H9 (cell line): ENCODE results near the gene HDC. TPM values are rescaled to one million over a fixed set of nuclear protein-coding genes. Genes with fewer than 3 reads are reported as not detected.

ENCODE experiments used
- DNase-seq: peaks from one replicate; pipeline ENCODE4 v3.0.0-alpha.2; 2017
- H2AFZ ChIP-seq: one replicate; pipeline ENCODE4 v1.6.1; 2013; ENCODE audit warnings: mild to moderate bottlenecking, low read length, control low read depth, moderate library complexity
- H2AK5ac ChIP-seq: 2 replicates; pipeline ENCODE4 v1.6.1; 2013; ENCODE audit warnings: low read length, control low read depth, mixed read lengths; ENCODE audit not compliant: insufficient read length
- H2BK120ac ChIP-seq: one replicate; pipeline ENCODE4 v1.6.1; 2013; ENCODE audit warnings: low read depth, mild to moderate bottlenecking, low read length, control low read depth, inconsistent platforms; ENCODE audit not compliant: poor library complexity, severe bottlenecking
- H2BK12ac ChIP-seq: 2 replicates; pipeline ENCODE4 v1.6.1; 2013; ENCODE audit warnings: low read length, control low read depth, mixed read lengths, low read depth; ENCODE audit not compliant: insufficient read length
- H2BK15ac ChIP-seq: 2 replicates; pipeline ENCODE4 v1.6.1; 2013; ENCODE audit warnings: low read depth, low read length, control low read depth
- H2BK20ac ChIP-seq: one replicate; pipeline ENCODE4 v1.6.1; 2013; ENCODE audit warnings: low read depth, mild to moderate bottlenecking, low read length, control low read depth, inconsistent platforms; ENCODE audit not compliant: poor library complexity, severe bottlenecking
- H2BK5ac ChIP-seq: 2 replicates; pipeline ENCODE4 v1.6.1; 2013; ENCODE audit warnings: low read length, control low read depth, mixed read lengths; ENCODE audit not compliant: insufficient read length
- H3K14ac ChIP-seq: 2 replicates; pipeline ENCODE4 v1.6.1; 2013; ENCODE audit warnings: low read length, control low read depth; ENCODE audit not compliant: insufficient read depth
- H3K18ac ChIP-seq: 2 replicates; pipeline ENCODE4 v1.6.1; 2013; ENCODE audit warnings: low read depth, mild to moderate bottlenecking, mixed read lengths, low read length, control low read depth; ENCODE audit not compliant: insufficient read length
- H3K23ac ChIP-seq: 2 replicates; pipeline ENCODE4 v1.6.1; 2013; ENCODE audit warnings: low read length, control low read depth, mixed read lengths, low read depth; ENCODE audit not compliant: insufficient read length
- H3K23me2 ChIP-seq: 2 replicates; pipeline ENCODE4 v1.6.1; 2013; ENCODE audit warnings: low read depth, mild to moderate bottlenecking, mixed read lengths, low read length, control low read depth; ENCODE audit not compliant: insufficient read length, poor library complexity, severe bottlenecking
- H3K27ac ChIP-seq: 2 replicates; pipeline ENCODE4 v1.5.1; 2013; ENCODE audit warnings: low read length, control low read depth, mixed read lengths, low read depth; ENCODE audit not compliant: insufficient read length
- H3K27me3 ChIP-seq: 2 replicates; pipeline ENCODE4 v1.6.1; 2013; ENCODE audit warnings: low read length, control low read depth, inconsistent platforms; ENCODE audit not compliant: insufficient read depth
- H3K4ac ChIP-seq: 2 replicates; pipeline ENCODE4 v1.6.1; 2013; ENCODE audit warnings: low read depth, mild to moderate bottlenecking, control low read depth, inconsistent platforms, low read length, moderate library complexity
- H3K4me1 ChIP-seq: 2 replicates; pipeline ENCODE4 v1.6.1; 2013; ENCODE audit warnings: low read length, control low read depth, inconsistent platforms; ENCODE audit not compliant: insufficient read depth
- H3K4me2 ChIP-seq: 2 replicates; pipeline ENCODE4 v1.6.1; 2013; ENCODE audit warnings: low read length, control low read depth, mixed read lengths; ENCODE audit not compliant: insufficient read length, insufficient read depth
- H3K56ac ChIP-seq: 2 replicates; pipeline ENCODE4 v1.6.1; 2013; ENCODE audit warnings: low read depth, mild to moderate bottlenecking, mixed read lengths, low read length, control low read depth; ENCODE audit not compliant: insufficient read length
- H3K79me1 ChIP-seq: 2 replicates; pipeline ENCODE4 v1.6.1; 2013; ENCODE audit warnings: low read depth, mild to moderate bottlenecking, moderate library complexity, low read length, control low read depth, inconsistent platforms; ENCODE audit not compliant: insufficient read depth, poor library complexity, severe bottlenecking
- H3K79me2 ChIP-seq: 2 replicates; pipeline ENCODE4 v1.6.1; 2013; ENCODE audit warnings: low read length, control low read depth, inconsistent platforms; ENCODE audit not compliant: insufficient read depth
- H3K9ac ChIP-seq: 2 replicates; pipeline ENCODE4 v1.6.1; 2013; ENCODE audit warnings: low read length, control low read depth, mixed read lengths; ENCODE audit not compliant: insufficient read length; ENCODE audit errors: extremely low read depth
- H3K9me3 ChIP-seq: one replicate; pipeline ENCODE4 v1.6.1; 2013; ENCODE audit warnings: low read depth, low read length, inconsistent platforms; ENCODE audit not compliant: control insufficient read depth
- H3T11ph ChIP-seq: one replicate; pipeline ENCODE4 v1.6.1; 2013; ENCODE audit warnings: mild to moderate bottlenecking, low read length, control low read depth, inconsistent platforms
- H4K20me1 ChIP-seq: one replicate; pipeline ENCODE4 v1.6.1; 2013; ENCODE audit not compliant: control insufficient read depth, insufficient read length, insufficient read depth
- H4K5ac ChIP-seq: 2 replicates; pipeline ENCODE4 v1.6.1; 2013; ENCODE audit warnings: low read depth, mild to moderate bottlenecking, mixed read lengths, low read length, control low read depth; ENCODE audit not compliant: insufficient read length
- H4K8ac ChIP-seq: replicated peaks from 2 replicates; pipeline ENCODE4 v1.6.1; 2013; ENCODE audit warnings: low read length, control low read depth, mixed read lengths, low read depth; ENCODE audit not compliant: insufficient read length
- H4K91ac ChIP-seq: 2 replicates; pipeline ENCODE4 v1.6.1; 2013; ENCODE audit warnings: low read depth, mild to moderate bottlenecking, moderate library complexity, mixed read lengths, low read length, control low read depth; ENCODE audit not compliant: insufficient read length
- H3K27ac Mint-ChIP-seq, 3 experiments: 2 replicates in 2 of 3; 3 replicates in 1 of 3; pipeline ENCODE4 v1.8.0; 2020 to 2021; ENCODE audit warnings: mixed read lengths in 3 of 3, mild to moderate bottlenecking in 1 of 3, moderate library complexity in 1 of 3
- H3K27me3 Mint-ChIP-seq: 2 replicates; pipeline ENCODE4 v1.8.0; 2021; ENCODE audit warnings: low read depth, mild to moderate bottlenecking, moderate library complexity, mixed read lengths
- H3K36me3 Mint-ChIP-seq, 3 experiments: 2 replicates in 2 of 3; 3 replicates in 1 of 3; pipeline ENCODE4 v1.8.0; 2020 to 2021; ENCODE audit warnings: low read depth in 3 of 3, mixed read lengths in 3 of 3; ENCODE audit not compliant: insufficient read depth in 1 of 3
- H3K4me1 Mint-ChIP-seq, 2 experiments: 2 replicates each; pipeline ENCODE4 v1.8.0; 2020; ENCODE audit warnings: mixed read lengths in 2 of 2
- H3K4me3 Mint-ChIP-seq, 2 experiments: 2 replicates in 1 of 2; 3 replicates in 1 of 2; pipeline ENCODE4 v1.8.0; 2020 to 2021; ENCODE audit warnings: mild to moderate bottlenecking in 2 of 2, mixed read lengths in 2 of 2, moderate library complexity in 1 of 2
- H3K9me3 Mint-ChIP-seq, 2 experiments: 2 replicates in 1 of 2; 3 replicates in 1 of 2; pipeline ENCODE4 v1.8.0; 2020; ENCODE audit warnings: mild to moderate bottlenecking in 2 of 2, mixed read lengths in 2 of 2, moderate library complexity in 1 of 2
- WGBS: extraction: QIAGEN DNeasy Blood & Tissue Kit; methylation state at CpG from one replicate; pipeline ENCODE4 v1.1.7; 2013; ENCODE audit warnings: missing lambda C conversion rate, low lambda C conversion rate, mixed read lengths; ENCODE audit not compliant: insufficient read length; ENCODE audit errors: extremely low coverage; 5-methylcytosine and 5-hydroxymethylcytosine counted together
- total RNA-seq: library from RNA; stranded (reverse); gene quantifications from 2 replicates; pipeline ENCODE4 v1.2.1, GENCODE V29; 2021
- TF ChIP-seq, protein P1 (sequence below): fragments of 200-600 bp; sonication (generic); conservative IDR thresholded peaks from 3 replicates; pipeline ENCODE4 v1.8.0; 2021; ENCODE audit warnings: antibody characterized with exemption, mild to moderate bottlenecking

The HDC gene
- total RNA-seq, 1 experiment from 2014 or later = not detected

DNA sequence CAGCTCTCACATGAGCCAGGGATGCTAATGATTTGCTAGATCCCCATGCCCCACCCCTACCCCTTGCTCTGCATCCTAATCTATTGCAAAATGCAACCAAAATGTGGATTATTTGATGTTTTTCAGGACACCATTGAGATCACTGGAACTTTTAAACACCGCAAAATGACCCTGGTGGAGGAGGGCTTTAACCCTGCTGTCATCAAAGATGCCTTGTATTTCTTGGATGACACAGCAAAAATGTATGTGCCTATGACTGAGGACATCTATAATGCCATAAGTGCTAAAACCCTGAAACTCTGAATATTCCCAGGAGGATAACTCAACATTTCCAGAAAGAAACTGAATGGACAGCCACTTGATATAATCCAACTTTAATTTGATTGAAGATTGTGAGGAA is 29.7 kb downstream of the HDC start:
- Histone ChIP-seq H4K20me1 (no peaks in the 10 kb centered on the region), H3K4ac (no peak overlapping the region), H3T11ph (no peak overlapping the region), H2BK5ac (no peak overlapping the region), H2BK120ac (no peak overlapping the region), H4K8ac (no peak overlapping the region), H3K79me1 (no peaks in the 10 kb centered on the region), H3K27me3 (no peaks in the 10 kb centered on the region), H2AK5ac (no peak overlapping the region), H3K23me2 (no peaks in the 10 kb centered on the region), H4K5ac (no peak overlapping the region), H3K27ac (no peak overlapping the region), H3K9me3 (no peaks in the 10 kb centered on the region), H3K4me2 (no peak overlapping the region), H2BK12ac (no peak overlapping the region), H4K91ac (no peak overlapping the region), H3K9ac (no peak overlapping the region), H3K56ac (no peak overlapping the region), H2BK20ac (no peak overlapping the region), H3K23ac (no peak overlapping the region), H3K4me1 (no peaks in the 10 kb centered on the region), H2BK15ac (no peak overlapping the region), H2AFZ (no peak overlapping the region), H3K18ac (no peak overlapping the region), H3K79me2 (no peaks in the 10 kb centered on the region), H3K14ac (no peak overlapping the region)
- no peak overlapping the region for H3K4me3 Mint-ChIP-seq
- TF ChIP-seq, protein P1, sequence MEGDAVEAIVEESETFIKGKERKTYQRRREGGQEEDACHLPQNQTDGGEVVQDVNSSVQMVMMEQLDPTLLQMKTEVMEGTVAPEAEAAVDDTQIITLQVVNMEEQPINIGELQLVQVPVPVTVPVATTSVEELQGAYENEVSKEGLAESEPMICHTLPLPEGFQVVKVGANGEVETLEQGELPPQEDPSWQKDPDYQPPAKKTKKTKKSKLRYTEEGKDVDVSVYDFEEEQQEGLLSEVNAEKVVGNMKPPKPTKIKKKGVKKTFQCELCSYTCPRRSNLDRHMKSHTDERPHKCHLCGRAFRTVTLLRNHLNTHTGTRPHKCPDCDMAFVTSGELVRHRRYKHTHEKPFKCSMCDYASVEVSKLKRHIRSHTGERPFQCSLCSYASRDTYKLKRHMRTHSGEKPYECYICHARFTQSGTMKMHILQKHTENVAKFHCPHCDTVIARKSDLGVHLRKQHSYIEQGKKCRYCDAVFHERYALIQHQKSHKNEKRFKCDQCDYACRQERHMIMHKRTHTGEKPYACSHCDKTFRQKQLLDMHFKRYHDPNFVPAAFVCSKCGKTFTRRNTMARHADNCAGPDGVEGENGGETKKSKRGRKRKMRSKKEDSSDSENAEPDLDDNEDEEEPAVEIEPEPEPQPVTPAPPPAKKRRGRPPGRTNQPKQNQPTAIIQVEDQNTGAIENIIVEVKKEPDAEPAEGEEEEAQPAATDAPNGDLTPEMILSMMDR = no peak
- DNase-seq = no peak
- WGBS = no CpG with 5 or more reads among the region's 1 CpG
- no peaks in the 10 kb centered on the region for H3K9me3 Mint-ChIP-seq
- peaks cover 0 to 4% of the 10 kb centered on the region in 2 experiments; a peak in 1 of 4 replicates for H3K4me1 Mint-ChIP-seq
- H3K27ac Mint-ChIP-seq = no peak overlapping the region; a peak in 1 of 7 replicates
- H3K27me3 Mint-ChIP-seq = no peaks in the 10 kb centered on the region
- no peaks in the 10 kb centered on the region for H3K36me3 Mint-ChIP-seq
